Measurements from ENCODE around the gene PACRG.

DNA sequence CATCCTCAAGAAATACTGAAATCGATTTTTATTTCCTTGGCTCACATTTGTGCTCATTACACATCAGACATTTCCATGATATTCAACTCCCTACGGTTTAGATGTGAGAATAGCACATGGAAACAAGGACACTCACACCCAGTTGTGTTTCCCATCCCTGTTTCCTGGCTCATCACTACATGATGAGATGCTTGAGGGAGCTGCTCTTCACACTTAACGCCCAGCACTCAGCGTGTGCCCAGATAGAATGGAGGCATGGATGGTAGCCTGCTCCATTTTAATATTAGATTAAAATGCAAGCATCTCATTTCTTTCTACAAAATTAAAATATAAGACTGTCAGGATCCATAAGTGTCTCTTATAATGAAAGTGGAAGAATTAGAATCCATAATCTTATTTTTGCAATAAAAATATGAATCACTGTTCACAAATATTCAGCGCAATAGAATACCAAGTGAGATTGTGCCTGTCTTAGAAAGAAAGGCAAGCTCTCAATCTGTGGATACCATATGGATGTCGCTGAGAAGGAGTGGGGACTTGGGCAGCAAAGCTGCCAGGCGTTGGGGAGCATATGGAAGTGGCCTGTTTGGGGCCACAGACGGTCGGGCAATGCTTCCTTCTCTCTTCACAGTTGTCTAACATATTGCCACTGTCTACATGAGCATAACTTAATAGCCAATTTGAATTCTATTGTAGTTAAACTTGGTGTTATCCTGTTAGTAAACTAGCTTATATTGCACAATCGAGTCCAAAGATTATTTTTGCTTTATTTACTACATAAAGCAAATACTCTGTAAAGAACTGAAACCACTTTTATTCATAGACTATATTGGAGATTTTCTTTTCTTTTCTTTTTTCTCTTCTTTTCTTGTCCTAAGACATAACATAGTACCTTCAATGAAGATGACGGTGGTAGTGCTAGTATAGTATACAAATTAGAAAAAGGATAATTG is 479.9 kb downstream of the PACRG start:
- no peak for TF ChIP-seq EZH2phosphoT487 (IDR thresholded peaks at IDR 0.05; ENCODE audit: borderline replicate concordance, low read depth, low read length)
- TF ChIP-seq, protein P1, sequence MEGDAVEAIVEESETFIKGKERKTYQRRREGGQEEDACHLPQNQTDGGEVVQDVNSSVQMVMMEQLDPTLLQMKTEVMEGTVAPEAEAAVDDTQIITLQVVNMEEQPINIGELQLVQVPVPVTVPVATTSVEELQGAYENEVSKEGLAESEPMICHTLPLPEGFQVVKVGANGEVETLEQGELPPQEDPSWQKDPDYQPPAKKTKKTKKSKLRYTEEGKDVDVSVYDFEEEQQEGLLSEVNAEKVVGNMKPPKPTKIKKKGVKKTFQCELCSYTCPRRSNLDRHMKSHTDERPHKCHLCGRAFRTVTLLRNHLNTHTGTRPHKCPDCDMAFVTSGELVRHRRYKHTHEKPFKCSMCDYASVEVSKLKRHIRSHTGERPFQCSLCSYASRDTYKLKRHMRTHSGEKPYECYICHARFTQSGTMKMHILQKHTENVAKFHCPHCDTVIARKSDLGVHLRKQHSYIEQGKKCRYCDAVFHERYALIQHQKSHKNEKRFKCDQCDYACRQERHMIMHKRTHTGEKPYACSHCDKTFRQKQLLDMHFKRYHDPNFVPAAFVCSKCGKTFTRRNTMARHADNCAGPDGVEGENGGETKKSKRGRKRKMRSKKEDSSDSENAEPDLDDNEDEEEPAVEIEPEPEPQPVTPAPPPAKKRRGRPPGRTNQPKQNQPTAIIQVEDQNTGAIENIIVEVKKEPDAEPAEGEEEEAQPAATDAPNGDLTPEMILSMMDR (conservative IDR thresholded peaks at IDR 0.05; ENCODE audit: low read length), result no peak

Data from OCI-LY7 (cell line).